ENCODE data around the gene RITA1. TPM values are rescaled to one million over a fixed set of nuclear protein-coding genes. Genes with fewer than 3 reads are reported as not detected.

RITA1 gene
- total and polyA plus RNA-seq, 2 donors (not counting 3 experiments of a cell fraction or from before 2014, with no cell fraction given) = 20.7 to 21.3 TPM

- ChIA-PET CTCF (interaction anchor here (1.4 kb wide), 1 partner anchor 9 kb away, joined by 3 read pairs; no protein-coding TSS in a partner anchor), POLR2A (interaction anchor here (1.4 kb wide), 1 partner anchor 11 kb away, joined by 5 read pairs; the partner anchor contains the start of gene TPCN1)
- Histone ChIP-seq H3K4me1 (ENCODE audit: control insufficient read depth, extremely low read depth, insufficient read depth, low read length) (peaks cover 39% of the 10 kb centered on the region), H2AFZ (ENCODE audit: low read depth, low read length) (no peak overlapping the region), H3K27ac (ENCODE audit: insufficient read depth, low read depth, low read length) (peak overlapping the region; percentile 62), H3K9ac (replicated peaks; ENCODE audit: extremely low read depth, insufficient read depth, low read length) (no peak overlapping the region), H3K4me2 (ENCODE audit: insufficient read depth, low read length) (no peak overlapping the region), H3K9me1 (replicated peaks; ENCODE audit: control insufficient read depth, extremely low read depth, insufficient read depth, low read length) (no peaks in the 10 kb centered on the region), H3K4me3 (replicated peaks in 1 of 3; ENCODE audit: insufficient read depth in 1 of 3, low read depth in 1 of 3, low read length in 3 of 3) (no peak overlapping the region), H3K27me3 (ENCODE audit: control insufficient read depth in 2 of 2, insufficient read depth in 2 of 2, low read length in 2 of 2) (no peaks in the 10 kb centered on the region), H3K79me2 (ENCODE audit: control insufficient read depth, insufficient read depth, low read length) (no peaks in the 10 kb centered on the region), H3K36me3 (ENCODE audit: control insufficient read depth in 2 of 2, extremely low read depth in 1 of 2, insufficient read depth in 2 of 2, low read length in 2 of 2) (peaks cover 0 to 15% of the 10 kb centered on the region in 2 experiments), H4K20me1 (replicated peaks; ENCODE audit: control insufficient read depth, extremely low read depth, insufficient read depth, low read length) (no peaks in the 10 kb centered on the region), H3K9me3 (replicated peaks; ENCODE audit: control insufficient read depth, insufficient read depth, low read length) (no peaks in the 10 kb centered on the region)
- intact Hi-C loops (cut with micrococcal nuclease) = no loop called here
- TF ChIP-seq JUN (IDR thresholded peaks at IDR 0.05; ENCODE audit: borderline replicate concordance, insufficient read depth, insufficient read length, low read depth) = no peak
- no peak for TF ChIP-seq CTCF (IDR thresholded peaks at IDR 0.05; ENCODE audit: extremely low read depth in 1 of 2, insufficient read depth in 1 of 2, low read depth in 1 of 2, low read length in 2 of 2)
- no peak for TF ChIP-seq FOS (IDR thresholded peaks at IDR 0.05; ENCODE audit: borderline replicate concordance, insufficient read depth, low read length)
- TF ChIP-seq, protein P1, sequence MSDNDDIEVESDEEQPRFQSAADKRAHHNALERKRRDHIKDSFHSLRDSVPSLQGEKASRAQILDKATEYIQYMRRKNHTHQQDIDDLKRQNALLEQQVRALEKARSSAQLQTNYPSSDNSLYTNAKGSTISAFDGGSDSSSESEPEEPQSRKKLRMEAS (IDR thresholded peaks at IDR 0.05; ENCODE audit: insufficient read depth, insufficient read length) = no peak
- TF ChIP-seq MYC (IDR thresholded peaks at IDR 0.05; ENCODE audit: low read depth, low read length) = no peak
- no peak for TF ChIP-seq POLR2AphosphoS5 (IDR thresholded peaks at IDR 0.05; ENCODE audit: insufficient read depth, low read depth, low read length)
- no peak for TF ChIP-seq GATA2 (IDR thresholded peaks at IDR 0.05; ENCODE audit: insufficient read depth, insufficient read length, low read depth, low read length)
- no peak for TF ChIP-seq POLR2A (IDR thresholded peaks at IDR 0.05; ENCODE audit: low read depth, low read length)
- no peak for TF ChIP-seq EZH2 (IDR thresholded peaks at IDR 0.05; ENCODE audit: borderline replicate concordance, low read depth, low read length, severe bottlenecking)
- dilution Hi-C loops (cut with MboI; ENCODE audit: extremely low pct_ligation_motif_present, low sequenced_read_pairs) = no loop called here
- FAIRE-seq (no peak), DNase-seq (ENCODE audit: low read depth, low spot score) (no peak)
- TSS peak; percentile 81 for BruUV-seq (replicated peaks)
Measured at GRCh38 chr12:113232089-113232839, 46.7 kb downstream of the RITA1 start.
